HG02885 (cell line): ENCODE data around the gene POLDIP3.
"Not testable (repeated sequence)": the region's sequence is repeated elsewhere in the genome, so short reads cannot be mapped to it uniquely, and the experiment has no call there.

Source experiments
- ATAC-seq: cut with Tn5 transposase; IDR thresholded peaks from one replicate; pipeline ENCODE4 v1.9.1; 2021; ENCODE audit warnings: mild to moderate bottlenecking; ENCODE audit not compliant: unreplicated experiment, poor library complexity

Gene POLDIP3

DNA sequence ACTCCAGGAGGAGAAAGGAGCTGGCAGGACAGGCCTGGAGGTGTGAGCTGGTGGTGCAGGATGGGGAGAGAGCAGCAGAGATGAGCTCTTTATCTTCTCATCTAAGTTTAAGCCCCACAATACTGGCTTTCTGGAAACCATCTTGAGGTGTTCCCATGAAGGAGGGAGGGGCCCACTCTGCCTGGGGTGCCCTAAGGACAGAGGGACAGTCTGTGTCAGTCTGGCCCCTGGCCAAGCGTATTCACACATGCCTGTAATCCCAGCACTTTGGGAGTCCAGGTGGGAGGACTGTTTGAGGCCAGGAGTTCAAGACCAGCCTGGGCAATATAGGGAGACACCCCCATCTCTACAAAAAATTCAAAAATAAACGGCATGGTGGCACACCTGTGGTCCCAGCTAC, 52.0 kb downstream of the POLDIP3 start:
- no peak for ATAC-seq

DNA sequence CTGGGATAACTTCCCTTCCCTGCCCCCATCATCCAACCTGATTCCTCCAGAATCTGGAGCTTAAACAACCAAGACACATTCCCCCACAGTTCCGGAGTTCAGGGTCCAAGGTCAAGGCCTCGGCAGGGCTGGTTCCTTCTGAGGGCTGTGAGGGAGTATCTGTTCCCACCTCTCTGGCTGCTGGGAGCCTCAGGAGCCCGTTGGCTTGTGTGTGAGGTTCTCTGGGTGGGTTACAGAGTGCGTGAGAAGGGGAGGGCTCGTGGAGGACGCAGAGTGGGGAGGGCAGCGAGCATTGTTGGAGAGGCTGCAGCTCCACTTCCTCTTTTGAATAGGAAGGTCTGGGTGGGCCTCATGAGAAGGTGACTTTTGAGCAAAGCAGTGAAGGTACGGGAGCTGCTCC, 52.4 kb downstream of the POLDIP3 start:
- no peak for ATAC-seq

DNA sequence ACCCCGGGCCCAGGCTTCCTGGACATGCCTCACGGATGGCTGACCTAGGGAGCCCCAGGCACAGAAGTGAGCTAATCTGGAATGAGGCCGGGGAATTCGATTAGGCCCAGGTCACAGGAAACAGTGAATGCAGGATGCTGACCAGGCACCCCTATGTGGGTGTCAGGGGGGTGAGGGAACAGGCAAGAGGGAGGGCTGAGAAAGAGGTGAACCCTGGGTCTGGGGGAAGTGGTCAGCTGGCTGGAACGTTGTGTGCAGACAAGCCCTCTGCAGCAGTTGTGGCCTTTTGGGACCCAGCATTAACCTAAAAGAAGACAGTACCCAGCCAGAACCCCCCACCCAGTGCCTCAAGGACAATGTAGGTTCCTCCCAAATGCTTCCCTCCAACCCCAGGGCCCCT, 52.8 kb downstream of the POLDIP3 start:
- no peak for ATAC-seq

GRCh38 chr22:42560781-42561180, 53.9 kb downstream of the POLDIP3 start:
- no peak for ATAC-seq

DNA sequence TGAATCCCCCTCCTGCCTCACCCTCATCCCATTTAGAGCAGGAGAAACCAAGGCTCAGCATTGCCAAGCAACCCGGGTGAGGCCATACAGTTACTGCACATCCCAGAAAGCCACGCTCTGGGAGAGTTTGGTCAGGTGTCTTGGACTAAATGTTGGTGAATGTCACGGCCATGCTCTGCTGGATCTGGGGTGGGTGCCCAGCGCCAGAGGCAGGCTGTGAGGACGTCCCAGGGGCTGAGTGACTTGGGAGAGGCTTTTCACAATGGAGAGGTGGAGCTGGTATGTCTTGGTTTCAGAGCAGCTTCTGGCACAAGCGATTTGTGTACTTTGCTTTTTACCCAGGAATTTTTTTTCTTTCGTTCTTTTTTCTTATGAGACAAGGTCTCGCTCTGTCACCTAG, 54.3 kb downstream of the POLDIP3 start:
- ATAC-seq: no peak

- peak; percentile 86 for ATAC-seq
Observed at GRCh38 chr22:42553475-42554361, 61.0 kb downstream of the POLDIP3 start, which contains the start of gene SERHL2. TSS of gene SERHL2 (plus strand) at chr22:42553956. CDS start at chr22:42554021, 65 bp downstream.

GRCh38 chr22:42552294-42552647, 62.4 kb downstream of the POLDIP3 start:
- ATAC-seq: not testable (repeated sequence)

DNA sequence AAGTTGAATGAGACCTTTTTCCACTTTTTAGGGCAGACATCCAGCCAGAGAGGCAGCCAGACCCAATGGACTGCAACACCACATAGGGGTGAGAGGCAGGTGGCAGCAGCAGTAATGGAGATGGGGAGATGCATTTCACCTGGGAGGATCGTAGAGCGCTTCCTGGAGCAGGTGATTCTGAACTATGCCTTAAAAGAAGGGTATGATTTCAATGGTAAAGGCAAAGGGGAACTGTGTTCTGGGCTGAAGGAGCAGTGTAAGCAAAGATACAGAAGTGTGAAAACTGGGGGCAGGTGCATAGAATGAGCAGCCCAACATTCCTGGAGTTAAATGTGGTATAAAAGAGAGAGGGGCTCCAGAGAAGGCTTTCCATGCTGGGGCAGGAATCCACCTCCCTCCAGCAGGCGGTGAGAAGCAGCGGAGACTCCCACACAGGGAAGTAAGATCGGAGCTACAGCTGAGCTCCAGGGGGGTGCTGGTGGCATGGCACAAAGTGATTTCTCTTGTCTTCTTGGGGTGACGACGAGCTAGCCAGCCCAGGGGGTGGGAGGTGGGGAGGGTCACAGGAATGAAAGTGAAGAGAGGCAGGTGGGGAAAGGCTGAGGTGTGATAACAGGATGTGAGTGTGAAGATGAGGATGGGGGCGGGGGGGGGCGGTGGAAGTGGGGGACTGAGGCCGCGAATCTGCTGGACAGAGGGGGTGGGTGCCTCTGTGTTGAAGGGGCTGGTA, 65.2 kb downstream of the POLDIP3 start:
- ATAC-seq: no peak

DNA sequence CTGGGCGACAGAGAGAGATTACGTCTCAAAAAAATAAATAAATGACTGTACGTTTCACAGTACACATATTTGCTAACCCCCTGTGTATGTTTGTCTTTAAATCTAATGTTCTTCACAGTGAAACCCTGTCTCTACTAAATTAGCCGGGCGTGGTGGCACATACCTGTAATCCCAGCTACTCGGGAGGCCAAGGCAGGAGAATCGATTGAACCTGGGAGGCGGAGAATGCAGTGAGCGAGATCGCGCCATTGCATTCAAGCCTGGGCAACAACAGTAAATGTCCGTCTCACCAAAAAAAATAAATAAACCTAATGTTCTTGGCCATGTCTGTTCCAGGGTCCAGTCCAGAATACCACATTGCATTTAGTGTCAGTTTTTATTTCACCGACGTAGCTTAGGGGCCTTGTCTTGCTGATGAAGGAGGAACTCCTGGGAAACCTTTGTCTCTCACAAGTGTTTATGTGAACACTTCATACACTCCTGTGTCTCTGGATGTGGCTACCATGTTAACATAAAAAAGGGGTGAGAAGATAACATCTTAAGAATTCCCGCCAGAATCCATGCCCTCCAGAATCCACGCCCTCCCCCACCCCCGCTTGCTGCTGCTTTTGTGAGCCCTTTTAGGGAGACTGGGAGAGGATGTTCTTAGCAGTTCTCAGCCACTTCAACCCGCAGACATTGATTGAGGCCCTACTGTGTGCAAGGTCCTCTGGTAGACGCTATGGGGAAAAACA, 65.9 kb downstream of the POLDIP3 start:
- ATAC-seq: no peak

DNA sequence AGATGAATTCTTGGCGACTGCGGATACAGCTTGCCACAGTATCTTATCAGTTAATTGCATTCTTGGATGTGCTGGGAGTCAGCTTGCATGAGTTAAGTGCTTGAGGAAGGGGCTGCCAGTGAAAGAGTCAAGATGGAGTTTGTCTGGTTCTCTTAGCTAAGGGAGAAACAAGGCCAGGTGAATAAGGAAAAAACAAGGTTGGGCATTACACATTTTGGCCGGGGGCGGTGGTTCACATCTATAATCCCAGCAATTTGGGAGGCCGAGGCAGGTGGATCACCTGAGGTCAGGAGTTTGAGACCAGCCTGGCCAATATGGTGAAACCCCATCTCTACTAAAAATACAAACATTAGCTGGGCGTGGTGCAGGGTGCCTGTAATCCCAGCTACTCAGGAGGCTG, 66.6 kb downstream of the POLDIP3 start:
- ATAC-seq: not testable (repeated sequence)

DNA sequence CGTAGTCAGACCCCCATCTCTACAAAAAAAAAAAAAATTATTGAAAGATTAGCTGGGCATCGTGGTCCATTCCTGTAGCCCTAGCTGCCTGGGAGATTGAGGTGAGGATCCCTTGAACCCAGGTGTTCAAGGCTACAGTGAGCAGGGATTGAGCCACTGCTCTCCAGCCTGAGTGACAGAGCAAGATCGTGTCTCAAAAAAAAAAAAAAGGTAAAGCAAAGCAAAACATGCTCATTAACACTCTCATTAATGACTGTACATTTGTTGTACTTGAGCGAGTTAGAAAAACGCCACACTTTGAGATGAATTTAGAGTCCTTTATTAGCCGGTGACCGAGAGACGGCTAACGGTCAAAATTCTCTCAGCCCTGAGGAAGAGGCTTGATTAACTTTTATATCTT, 67.1 kb downstream of the POLDIP3 start:
- no peak for ATAC-seq

DNA sequence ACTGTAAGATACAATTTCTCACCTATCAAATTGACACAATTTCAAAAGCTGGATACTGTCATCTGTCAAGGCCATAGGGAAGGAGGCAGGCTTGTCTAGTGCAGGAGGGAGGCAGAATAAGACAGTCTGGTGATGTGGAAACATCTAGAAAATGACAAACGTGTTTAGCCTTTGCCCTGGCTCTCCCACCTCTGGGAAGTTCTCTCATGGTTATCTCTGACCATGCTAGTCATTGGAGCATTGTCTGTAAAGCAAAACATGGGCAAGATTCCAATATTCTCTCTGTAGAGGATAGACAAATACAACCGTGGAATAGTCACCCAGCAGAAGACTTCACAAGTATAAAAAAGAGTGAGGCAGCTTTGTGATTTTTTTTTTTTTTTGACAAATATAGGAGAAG, 70.0 kb downstream of the POLDIP3 start:
- no peak for ATAC-seq

- ATAC-seq: not testable (repeated sequence)
Observed at GRCh38 chr22:42539236-42539771, 75.4 kb downstream of the POLDIP3 start.

DNA sequence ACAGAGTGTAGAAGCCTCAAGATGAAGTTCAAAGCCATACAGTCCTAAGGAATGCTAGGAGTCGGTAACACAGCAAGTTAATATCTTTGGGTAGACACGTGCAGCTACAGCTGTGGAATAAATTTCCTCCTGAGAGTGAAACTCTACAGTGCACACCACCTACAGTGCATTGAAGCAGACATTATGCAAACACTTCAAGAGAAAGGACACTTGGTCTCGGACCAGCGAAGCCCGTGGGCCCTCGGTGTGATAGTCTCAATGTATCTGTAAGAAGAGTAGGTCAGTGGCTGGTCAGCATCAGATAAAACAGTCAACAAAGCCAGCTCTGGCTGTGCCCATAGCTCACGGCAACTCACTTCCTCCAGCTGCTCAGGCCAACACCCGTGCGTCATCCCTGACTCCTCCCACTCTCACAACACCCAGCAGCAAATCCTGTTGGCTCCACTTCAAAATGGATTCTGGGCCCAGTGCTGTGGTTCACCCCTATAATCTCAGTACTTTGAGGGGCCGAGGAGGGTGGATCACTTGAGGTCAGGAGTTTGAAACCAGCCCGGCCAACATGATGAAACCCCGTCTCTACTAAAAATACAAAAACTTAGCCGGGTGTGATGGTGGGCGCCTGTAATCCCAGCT, 77.4 kb downstream of the POLDIP3 start:
- peak; percentile 44 for ATAC-seq

GRCh38 chr22:42536634-42537033, 78.0 kb downstream of the POLDIP3 start:
- not testable (repeated sequence) for ATAC-seq

DNA sequence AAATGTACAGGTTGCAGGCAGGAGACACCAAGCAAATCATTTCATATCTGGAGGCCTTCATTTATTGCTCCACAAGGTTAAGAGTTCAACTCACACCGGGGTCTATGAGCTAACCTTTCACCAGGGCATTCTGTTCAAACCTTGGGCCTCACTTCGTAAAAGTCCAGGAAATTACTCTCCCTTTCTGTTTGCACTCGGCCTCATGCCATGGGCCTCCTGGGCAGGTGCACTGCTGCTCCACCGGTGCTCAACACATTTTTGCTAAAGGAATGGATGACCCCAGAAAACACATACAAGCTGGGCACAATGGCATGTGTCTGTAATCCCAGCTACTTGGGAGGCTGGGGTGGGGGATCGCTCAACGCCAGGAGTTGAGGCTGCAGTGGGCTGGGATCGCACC, 78.5 kb downstream of the POLDIP3 start:
- no peak for ATAC-seq

DNA sequence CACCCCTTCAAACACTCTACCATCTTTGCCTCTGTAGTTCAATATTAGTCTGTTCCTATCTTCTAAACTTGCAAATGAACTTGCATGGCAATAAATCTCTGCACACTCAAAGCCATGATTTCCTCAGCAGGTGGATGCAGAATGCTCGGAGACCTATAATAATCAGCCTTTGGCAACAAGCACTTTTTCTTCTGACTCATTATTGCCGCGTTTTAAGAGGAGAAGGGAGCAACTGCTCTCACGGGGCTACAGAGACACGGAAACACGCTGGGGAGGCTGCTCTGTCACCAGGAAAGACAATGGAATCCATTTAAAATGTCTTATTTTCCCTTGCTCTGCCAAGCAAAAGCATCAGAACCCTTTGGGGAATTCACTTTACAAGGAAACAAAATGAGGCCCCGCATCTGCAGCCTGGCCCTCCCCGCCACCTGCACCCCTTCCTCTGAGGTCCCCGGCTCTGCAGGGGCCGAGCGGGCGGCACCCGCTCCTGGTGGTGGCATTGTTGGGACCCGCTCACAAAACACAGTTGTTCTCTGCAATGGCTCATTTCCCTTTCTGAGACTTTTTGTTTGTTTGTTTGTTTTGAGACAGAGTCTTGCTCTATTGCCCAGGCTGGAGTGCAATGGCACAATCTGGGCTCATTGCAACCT, 79.5 kb downstream of the POLDIP3 start:
- ATAC-seq: not testable (repeated sequence)
